Measurements from ENCODE around the gene LSAMP. TPM values are rescaled to one million over a fixed set of nuclear protein-coding genes. Genes with fewer than 3 reads are reported as not detected.
A peak's percentile ranks its signal among the peaks of the same experiment; 100 is the strongest.

Gene LSAMP
- total RNA-seq, 1 donor from 2014 or later = 16.4 TPM

DNA sequence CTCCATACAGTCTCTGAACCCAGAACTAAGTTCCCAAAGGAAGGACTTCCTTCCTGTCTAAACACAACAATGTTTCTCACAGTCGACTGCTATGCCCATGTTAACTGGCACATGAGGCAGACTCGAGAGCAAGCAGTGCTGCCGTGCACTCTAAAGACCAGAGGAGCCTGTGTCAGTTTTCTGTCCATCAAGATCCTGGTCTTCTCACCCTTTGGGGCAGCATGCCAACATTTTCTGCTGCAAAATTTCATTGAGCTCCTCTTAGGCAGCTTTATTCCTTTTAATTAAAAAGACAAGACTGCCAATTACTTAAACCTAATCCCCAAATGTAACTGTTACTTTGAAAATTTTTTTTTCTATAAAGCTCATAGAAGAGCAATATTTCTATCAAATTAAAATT, 616.9 kb downstream of the LSAMP start:
- no peak for DNase-seq (ENCODE audit: low read depth)
- H3K4me3 ChIP-seq (ENCODE audit: insufficient read depth, low read depth, low read length) = no peak overlapping the region
- no peaks in the 10 kb centered on the region for H3K27me3 ChIP-seq (ENCODE audit: insufficient read depth, low read length)
- H3K4me1 Mint-ChIP-seq (ENCODE audit: low read depth, unreplicated experiment) = peaks cover 8% of the 10 kb centered on the region
- H3K27me3 Mint-ChIP-seq (ENCODE audit: low read depth, unreplicated experiment) = no peaks in the 10 kb centered on the region
- no peak overlapping the region for H3K27ac ChIP-seq (ENCODE audit: low read depth, low read length)
- no peaks in the 10 kb centered on the region for H3K9me3 ChIP-seq (ENCODE audit: insufficient read depth, low read depth, low read length)
- no peak for TF ChIP-seq EZH2 (IDR thresholded peaks at IDR 0.05; ENCODE audit: insufficient read depth, low read length)
- TF ChIP-seq CTCF (IDR thresholded peaks at IDR 0.05; ENCODE audit: insufficient read depth, low read depth, low read length) = no peak
- H3K36me3 ChIP-seq (ENCODE audit: insufficient read depth, low read length) = no peaks in the 10 kb centered on the region
- H3K4me3 Mint-ChIP-seq (ENCODE audit: unreplicated experiment) = no peak overlapping the region
- no peaks in the 10 kb centered on the region for H3K36me3 Mint-ChIP-seq (ENCODE audit: low read depth, unreplicated experiment)
- H3K4me2 ChIP-seq (ENCODE audit: low read length) = no peak overlapping the region
- H3K79me2 ChIP-seq (ENCODE audit: insufficient read depth, low read length) = no peaks in the 10 kb centered on the region
- H3K27ac Mint-ChIP-seq (ENCODE audit: unreplicated experiment) = no peak overlapping the region
- FAIRE-seq = no peak
- peaks cover 16% of the 10 kb centered on the region for H3K4me1 ChIP-seq (ENCODE audit: insufficient read depth, low read length)
- no peak overlapping the region for H3K9ac ChIP-seq (ENCODE audit: low read length)
- no peak overlapping the region for H2AFZ ChIP-seq (ENCODE audit: low read depth, low read length)
- no peaks in the 10 kb centered on the region for H3K9me3 Mint-ChIP-seq (ENCODE audit: unreplicated experiment)
- H4K20me1 ChIP-seq (ENCODE audit: insufficient read depth, low read length) = no peaks in the 10 kb centered on the region

- DNase-seq (ENCODE audit: low read depth) = no peak
- Histone ChIP-seq H2AFZ (ENCODE audit: low read depth, low read length) (no peak overlapping the region), H4K20me1 (ENCODE audit: insufficient read depth, low read length) (no peaks in the 10 kb centered on the region), H3K4me1 (ENCODE audit: insufficient read depth, low read length) (peaks cover 12% of the 10 kb centered on the region), H3K9me3 (ENCODE audit: insufficient read depth, low read depth, low read length) (no peaks in the 10 kb centered on the region), H3K4me2 (ENCODE audit: low read length) (no peak overlapping the region), H3K4me3 (ENCODE audit: insufficient read depth, low read depth, low read length) (no peak overlapping the region), H3K36me3 (ENCODE audit: insufficient read depth, low read length) (no peaks in the 10 kb centered on the region), H3K9ac (ENCODE audit: low read length) (no peak overlapping the region), H3K27me3 (ENCODE audit: insufficient read depth, low read length) (no peaks in the 10 kb centered on the region), H3K27ac (ENCODE audit: low read depth, low read length) (no peak overlapping the region), H3K79me2 (ENCODE audit: insufficient read depth, low read length) (no peaks in the 10 kb centered on the region)
- H3K27me3 Mint-ChIP-seq (ENCODE audit: low read depth, unreplicated experiment) = no peaks in the 10 kb centered on the region
- TF ChIP-seq CTCF (IDR thresholded peaks at IDR 0.05; ENCODE audit: insufficient read depth, low read depth, low read length) (no peak), EZH2 (IDR thresholded peaks at IDR 0.05; ENCODE audit: insufficient read depth, low read length) (no peak)
- H3K4me3 Mint-ChIP-seq (ENCODE audit: unreplicated experiment) = no peak overlapping the region
- H3K36me3 Mint-ChIP-seq (ENCODE audit: low read depth, unreplicated experiment) = no peaks in the 10 kb centered on the region
- H3K4me1 Mint-ChIP-seq (ENCODE audit: low read depth, unreplicated experiment) = peaks cover 4% of the 10 kb centered on the region
- no peaks in the 10 kb centered on the region for H3K9me3 Mint-ChIP-seq (ENCODE audit: unreplicated experiment)
- no peak overlapping the region for H3K27ac Mint-ChIP-seq (ENCODE audit: unreplicated experiment)
- FAIRE-seq = no peak
These were observed 617.8 kb downstream of the LSAMP start for GRCh38 chr3:115827495-115827894.

GRCh38 chr3:115825046-115825445, 620.2 kb downstream of the LSAMP start:
- no peaks in the 10 kb centered on the region for H3K36me3 ChIP-seq (ENCODE audit: insufficient read depth, low read length)
- Mint-ChIP-seq H3K36me3 (ENCODE audit: low read depth, unreplicated experiment) (no peaks in the 10 kb centered on the region), H3K9me3 (ENCODE audit: unreplicated experiment) (no peaks in the 10 kb centered on the region), H3K4me1 (ENCODE audit: low read depth, unreplicated experiment) (peaks cover 4% of the 10 kb centered on the region), H3K27me3 (ENCODE audit: low read depth, unreplicated experiment) (no peaks in the 10 kb centered on the region), H3K27ac (ENCODE audit: unreplicated experiment) (no peak overlapping the region), H3K4me3 (ENCODE audit: unreplicated experiment) (no peak overlapping the region)
- H3K27ac ChIP-seq (ENCODE audit: low read depth, low read length) = no peak overlapping the region
- peaks cover 8% of the 10 kb centered on the region for H3K4me1 ChIP-seq (ENCODE audit: insufficient read depth, low read length)
- DNase-seq (ENCODE audit: low read depth) (peak; percentile 95), FAIRE-seq (peak; percentile 67)
- H3K4me2 ChIP-seq (ENCODE audit: low read length) = peak overlapping the region; percentile 41
- H3K4me3 ChIP-seq (ENCODE audit: insufficient read depth, low read depth, low read length) = no peak overlapping the region
- no peaks in the 10 kb centered on the region for H3K9me3 ChIP-seq (ENCODE audit: insufficient read depth, low read depth, low read length)
- H3K9ac ChIP-seq (ENCODE audit: low read length) = no peak overlapping the region
- no peak overlapping the region for H2AFZ ChIP-seq (ENCODE audit: low read depth, low read length)
- H3K27me3 ChIP-seq (ENCODE audit: insufficient read depth, low read length) = no peaks in the 10 kb centered on the region
- H4K20me1 ChIP-seq (ENCODE audit: insufficient read depth, low read length) = no peaks in the 10 kb centered on the region
- no peaks in the 10 kb centered on the region for H3K79me2 ChIP-seq (ENCODE audit: insufficient read depth, low read length)
- no peak for TF ChIP-seq CTCF (IDR thresholded peaks at IDR 0.05; ENCODE audit: insufficient read depth, low read depth, low read length)
- TF ChIP-seq EZH2 (IDR thresholded peaks at IDR 0.05; ENCODE audit: insufficient read depth, low read length) = no peak

Measured in astrocyte (in vitro differentiated cells and primary cell).